ENCODE data around the gene GUK1. TPM values are rescaled to one million over a fixed set of nuclear protein-coding genes. Genes with fewer than 3 reads are reported as not detected.

The GUK1 gene
- polyA plus RNA-seq, 3 donors = 262 to 391 (median 316) TPM

DNA sequence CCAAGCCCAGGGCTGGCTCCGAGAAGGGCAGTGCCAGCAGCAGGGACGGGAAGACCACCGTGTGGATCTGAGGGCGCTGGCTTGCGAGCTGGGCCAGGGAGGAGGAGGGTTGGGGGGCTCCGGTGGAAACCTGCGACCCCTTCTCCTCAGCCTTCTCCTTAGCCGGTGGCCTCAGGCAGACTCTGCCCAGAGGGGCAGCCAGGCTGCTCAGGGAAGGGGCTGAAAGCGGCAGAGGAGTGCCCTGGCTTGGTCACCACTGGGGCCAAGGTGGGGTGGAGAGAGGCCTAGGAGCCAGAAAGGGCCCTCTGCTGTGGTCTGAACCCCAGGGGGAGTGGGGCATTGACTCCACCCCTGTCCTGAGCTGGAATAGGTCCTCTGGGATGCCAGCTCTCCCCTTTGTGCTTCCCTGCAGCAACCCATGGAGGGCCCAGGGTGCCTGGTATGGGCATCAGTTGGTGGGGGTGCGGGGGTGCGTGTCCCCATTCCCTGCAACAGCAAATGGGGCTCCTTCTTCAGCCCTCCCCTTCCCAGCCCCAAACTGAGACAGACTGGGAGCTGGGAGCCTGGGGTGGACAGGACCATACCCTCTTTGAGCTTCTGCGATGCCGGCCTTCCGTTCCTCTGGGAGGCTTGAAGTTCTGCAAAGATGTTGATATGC is 19.1 kb downstream of the GUK1 start:
- Mint-ChIP-seq H3K9me3 (no peaks in the 10 kb centered on the region), H3K4me3 (no peak overlapping the region), H3K36me3 (no peaks in the 10 kb centered on the region), H3K27me3 (ENCODE audit: low read depth in 3 of 3) (peaks cover 3 to 35% (median 18%) of the 10 kb centered on the region in 3 donors), H3K27ac (no peak overlapping the region), H3K4me1 (peaks cover 18% of the 10 kb centered on the region)
- Histone ChIP-seq H3K27me3 (ENCODE audit: control insufficient read depth in 2 of 2, insufficient read depth in 2 of 2, low read length in 2 of 2) (peaks cover 0 to 16% of the 10 kb centered on the region in 2 donors), H3K79me2 (ENCODE audit: insufficient read depth, low read length) (no peaks in the 10 kb centered on the region), H4K20me1 (ENCODE audit: insufficient read depth, low read length) (no peaks in the 10 kb centered on the region), H3K4me1 (ENCODE audit: control insufficient read depth in 1 of 2, insufficient read depth in 2 of 2, low read length in 2 of 2) (peaks cover 11 to 13% of the 10 kb centered on the region in 2 donors), H3K27ac (ENCODE audit: low read depth in 1 of 2, low read length in 2 of 2) (no peak overlapping the region), H3K9ac (ENCODE audit: insufficient read depth, low read length, poor library complexity, severe bottlenecking) (no peak overlapping the region), H3K36me3 (replicated peaks in 1 of 2; ENCODE audit: control insufficient read depth in 1 of 2, insufficient read depth in 2 of 2, low read length in 2 of 2) (no peaks in the 10 kb centered on the region), H3K4me2 (replicated peaks; ENCODE audit: extremely low read depth, low read length, poor library complexity, severe bottlenecking) (no peak overlapping the region), H3K9me3 (replicated peaks in 1 of 2; ENCODE audit: control insufficient read depth in 1 of 2, insufficient read depth in 1 of 2, low read length in 2 of 2) (no peaks in the 10 kb centered on the region), H2AFZ (ENCODE audit: insufficient read depth, low read depth, low read length, poor library complexity, severe bottlenecking) (no peak overlapping the region), H3K4me3 (replicated peaks in 1 of 3; ENCODE audit: low read depth in 2 of 3, low read length in 3 of 3) (no peak overlapping the region)
- WGBS (ENCODE audit: insufficient coverage) = 100% methylated on average over 1 of the region's 14 CpGs
- TF ChIP-seq, protein P1, sequence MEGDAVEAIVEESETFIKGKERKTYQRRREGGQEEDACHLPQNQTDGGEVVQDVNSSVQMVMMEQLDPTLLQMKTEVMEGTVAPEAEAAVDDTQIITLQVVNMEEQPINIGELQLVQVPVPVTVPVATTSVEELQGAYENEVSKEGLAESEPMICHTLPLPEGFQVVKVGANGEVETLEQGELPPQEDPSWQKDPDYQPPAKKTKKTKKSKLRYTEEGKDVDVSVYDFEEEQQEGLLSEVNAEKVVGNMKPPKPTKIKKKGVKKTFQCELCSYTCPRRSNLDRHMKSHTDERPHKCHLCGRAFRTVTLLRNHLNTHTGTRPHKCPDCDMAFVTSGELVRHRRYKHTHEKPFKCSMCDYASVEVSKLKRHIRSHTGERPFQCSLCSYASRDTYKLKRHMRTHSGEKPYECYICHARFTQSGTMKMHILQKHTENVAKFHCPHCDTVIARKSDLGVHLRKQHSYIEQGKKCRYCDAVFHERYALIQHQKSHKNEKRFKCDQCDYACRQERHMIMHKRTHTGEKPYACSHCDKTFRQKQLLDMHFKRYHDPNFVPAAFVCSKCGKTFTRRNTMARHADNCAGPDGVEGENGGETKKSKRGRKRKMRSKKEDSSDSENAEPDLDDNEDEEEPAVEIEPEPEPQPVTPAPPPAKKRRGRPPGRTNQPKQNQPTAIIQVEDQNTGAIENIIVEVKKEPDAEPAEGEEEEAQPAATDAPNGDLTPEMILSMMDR (IDR thresholded peaks at IDR 0.05) = no peak
- intact Hi-C loops (cut with micrococcal nuclease) = no loop called here
- DNase-seq = no peak

DNA sequence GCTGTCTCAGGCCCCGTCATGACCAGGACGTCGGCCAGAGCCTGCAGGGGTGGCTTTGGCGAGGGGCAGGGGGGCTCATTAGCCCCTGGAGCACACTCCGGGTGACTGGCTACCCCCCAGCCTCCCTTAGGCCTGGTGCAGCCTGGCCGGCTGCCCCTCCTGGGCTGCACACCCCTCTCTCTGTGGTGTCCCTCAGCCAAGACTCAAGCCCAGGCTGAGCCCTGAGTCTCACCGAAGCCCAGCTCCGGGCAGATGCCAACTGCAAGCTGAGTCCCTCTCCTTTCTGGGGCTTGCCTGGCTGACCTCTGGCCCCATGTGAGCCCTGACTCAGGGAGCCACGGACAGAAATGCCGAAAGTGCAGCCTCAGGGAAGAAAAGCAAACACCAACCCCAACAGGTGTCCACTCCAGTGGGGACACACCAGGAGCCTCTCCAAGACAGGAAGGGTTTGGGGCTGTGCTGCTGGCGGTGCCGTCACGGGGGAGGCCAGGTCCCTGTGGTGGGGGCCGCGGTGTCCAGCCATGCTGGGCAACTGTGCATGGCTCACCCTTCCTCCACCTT is 20.2 kb downstream of the GUK1 start:
- Histone ChIP-seq H2AFZ (ENCODE audit: insufficient read depth, low read depth, low read length, poor library complexity, severe bottlenecking) (no peak overlapping the region), H3K9ac (ENCODE audit: insufficient read depth, low read length, poor library complexity, severe bottlenecking) (no peak overlapping the region), H3K4me1 (ENCODE audit: control insufficient read depth in 1 of 2, insufficient read depth in 2 of 2, low read length in 2 of 2) (peaks cover 20 to 25% of the 10 kb centered on the region in 2 donors), H3K4me3 (replicated peaks in 1 of 3; ENCODE audit: low read depth in 2 of 3, low read length in 3 of 3) (no peak overlapping the region), H3K36me3 (replicated peaks in 1 of 2; ENCODE audit: control insufficient read depth in 1 of 2, insufficient read depth in 2 of 2, low read length in 2 of 2) (no peaks in the 10 kb centered on the region), H3K9me3 (replicated peaks in 1 of 2; ENCODE audit: control insufficient read depth in 1 of 2, insufficient read depth in 1 of 2, low read length in 2 of 2) (no peaks in the 10 kb centered on the region), H3K27me3 (ENCODE audit: control insufficient read depth in 2 of 2, insufficient read depth in 2 of 2, low read length in 2 of 2) (peaks cover 0 to 16% of the 10 kb centered on the region in 2 donors), H3K27ac (ENCODE audit: low read depth in 1 of 2, low read length in 2 of 2) (no peak overlapping the region), H4K20me1 (ENCODE audit: insufficient read depth, low read length) (no peaks in the 10 kb centered on the region), H3K79me2 (ENCODE audit: insufficient read depth, low read length) (no peaks in the 10 kb centered on the region), H3K4me2 (replicated peaks; ENCODE audit: extremely low read depth, low read length, poor library complexity, severe bottlenecking) (no peak overlapping the region)
- 98% methylated on average over 13 of the region's 15 CpGs for WGBS (ENCODE audit: insufficient coverage)
- Mint-ChIP-seq H3K36me3 (no peaks in the 10 kb centered on the region), H3K27me3 (ENCODE audit: low read depth in 3 of 3) (peaks cover 3 to 35% (median 18%) of the 10 kb centered on the region in 3 donors), H3K4me3 (no peak overlapping the region), H3K9me3 (no peaks in the 10 kb centered on the region), H3K4me1 (peaks cover 28% of the 10 kb centered on the region), H3K27ac (no peak overlapping the region)
- DNase-seq = no peak
- intact Hi-C loops (cut with micrococcal nuclease) = no loop called here
- TF ChIP-seq, protein P1 (IDR thresholded peaks at IDR 0.05) = no peak
